HEK293T (cell line): ENCODE results near the gene SGSH.

ENCODE experiments used
- CTCF ChIA-PET: fragments of 350-600 bp; formaldehyde crosslinking; extraction: SDS; loops from one replicate; lab custom pipeline; 2021; ENCODE audit warnings: antibody characterized with exemption, inconsistent platforms; lab: Yijun Ruan, JAX
- POLR2A ChIA-PET: fragments of 350-600 bp; formaldehyde crosslinking; extraction: SDS; loops from one replicate; lab custom pipeline; 2020; ENCODE audit warnings: antibody characterized with exemption, inconsistent platforms; lab: Yijun Ruan, JAX
- DNase-seq: peaks from one replicate; pipeline ENCODE4 v3.0.0; 2012; ENCODE audit warnings: mixed read lengths; ENCODE audit errors: extremely low spot score
- ARNT ChIP-seq: fragments of 450-650 bp; IDR thresholded peaks from 2 replicates; pipeline ENCODE4 v1.6.1; 2017; ENCODE audit warnings: mild to moderate bottlenecking
- BHLHE40 ChIP-seq: fragments of 450-650 bp; IDR thresholded peaks from 2 replicates; pipeline ENCODE4 v1.6.1; 2016; ENCODE audit warnings: mild to moderate bottlenecking, moderate library complexity, borderline replicate concordance
- CTBP1 ChIP-seq: fragments of 450-650 bp; IDR thresholded peaks from 2 replicates; pipeline ENCODE4 v1.6.1; 2016; ENCODE audit warnings: borderline replicate concordance
- ELF4 ChIP-seq: fragments of 450-650 bp; IDR thresholded peaks from 2 replicates; pipeline ENCODE4 v1.6.1; 2017; ENCODE audit warnings: antibody characterized with exemption
- FOXA1 ChIP-seq: fragments of 450-650 bp; IDR thresholded peaks from 2 replicates; pipeline ENCODE4 v1.6.1; 2016; ENCODE audit warnings: mild to moderate bottlenecking
- FOXK2 ChIP-seq: fragments of 450-650 bp; IDR thresholded peaks from 2 replicates; pipeline ENCODE4 v1.6.1; 2016; ENCODE audit warnings: mild to moderate bottlenecking
- FOXM1 ChIP-seq: fragments of 450-650 bp; IDR thresholded peaks from 2 replicates; pipeline ENCODE4 v1.6.1; 2017; ENCODE audit warnings: mild to moderate bottlenecking, borderline replicate concordance
- HDGF ChIP-seq: fragments of 450-650 bp; IDR thresholded peaks from 2 replicates; pipeline ENCODE4 v1.6.1; 2017; ENCODE audit warnings: antibody characterized with exemption, borderline replicate concordance
- L3MBTL2 ChIP-seq: fragments of 450-650 bp; conservative IDR thresholded peaks from 2 replicates; pipeline ENCODE4 v1.6.1; 2016; ENCODE audit warnings: mild to moderate bottlenecking
- LEF1 ChIP-seq: fragments of 450-650 bp; IDR thresholded peaks from 2 replicates; pipeline ENCODE4 v1.6.1; 2017; ENCODE audit warnings: mild to moderate bottlenecking, borderline replicate concordance
- NFRKB ChIP-seq: fragments of 450-650 bp; IDR thresholded peaks from 2 replicates; pipeline ENCODE4 v1.6.1; 2016; ENCODE audit warnings: mild to moderate bottlenecking, moderate library complexity
- PKNOX1 ChIP-seq: fragments of 450-650 bp; IDR thresholded peaks from 2 replicates; pipeline ENCODE4 v1.6.1; 2016
- SP1 ChIP-seq: fragments of 450-650 bp; IDR thresholded peaks from 2 replicates; pipeline ENCODE4 v1.6.1; 2017
- SUZ12 ChIP-seq: fragments of 450-650 bp; IDR thresholded peaks from 2 replicates; pipeline ENCODE4 v1.6.1; 2016; ENCODE audit warnings: mild to moderate bottlenecking
- TARDBP ChIP-seq: fragments of 450-650 bp; IDR thresholded peaks from 2 replicates; pipeline ENCODE4 v1.6.1; 2016
- ZNF384 ChIP-seq: fragments of 450-650 bp; IDR thresholded peaks from 2 replicates; pipeline ENCODE4 v1.6.1; 2016

Gene SGSH

GRCh38 chr17:80171681-80172080 lies 48.5 kb downstream of the SGSH start:
- DNase-seq: no peak
- POLR2A ChIA-PET: interaction anchor here (0.9 kb wide), 1 partner anchor 12 kb away, joined by 4 read pairs; no protein-coding TSS in a partner anchor
- CTCF ChIA-PET: no interaction called here

GRCh38 chr17:80169784-80170500 lies 50.2 kb downstream of the SGSH start, which contains the start of gene CARD14:
CARD14 (plus strand) TSS chr17:80170030; CDS start chr17:80181439, 11,409 bp downstream.
- ChIA-PET CTCF (no interaction called here), POLR2A (no interaction called here)
- TF ChIP-seq FOXK2 (no peak), NFRKB (no peak), L3MBTL2 (no peak), ELF4 (no peak)
- no peak for DNase-seq

More at GRCh38 chr17:80171681-80172080, 48.5 kb downstream of the SGSH start:
- TF ChIP-seq NFRKB (no peak), ARNT (no peak), FOXK2 (no peak), BHLHE40 (no peak), TARDBP (no peak), ELF4 (no peak), L3MBTL2 (no peak), SP1 (no peak), FOXA1 (no peak), PKNOX1 (no peak), LEF1 (no peak), ZNF384 (no peak), FOXM1 (no peak), HDGF (no peak), SUZ12 (no peak), CTBP1 (no peak)

- DNase-seq: no peak
- POLR2A ChIA-PET: no interaction called here
- CTCF ChIA-PET: interaction anchor here (0.6 to 1.5 kb wide), 2 partner anchors 68 to 111 kb away, joined by 3 to 6 read pairs; partner anchors contain the start of gene GAA
Observed at GRCh38 chr17:80169107-80169506, 51.0 kb downstream of the SGSH start.

GRCh38 chr17:80168371-80168770 lies 51.8 kb downstream of the SGSH start:
- TF ChIP-seq BHLHE40: no peak
- TF ChIP-seq HDGF: no peak
- TF ChIP-seq ELF4: no peak
- no peak for TF ChIP-seq PKNOX1
- TF ChIP-seq CTBP1: no peak
- no peak for TF ChIP-seq SP1
- no peak for TF ChIP-seq FOXA1
- TF ChIP-seq L3MBTL2: no peak
- TF ChIP-seq NFRKB: no peak
- no peak for DNase-seq
- ChIA-PET CTCF (interaction anchor here (0.6 to 1.5 kb wide), 2 partner anchors 67 to 110 kb away, joined by 3 to 6 read pairs; partner anchors contain the start of gene GAA), POLR2A (no interaction called here)

More at GRCh38 chr17:80169107-80169506, 51.0 kb downstream of the SGSH start:
- no peak for TF ChIP-seq FOXM1
- no peak for TF ChIP-seq SUZ12
- no peak for TF ChIP-seq FOXK2
- TF ChIP-seq TARDBP: no peak
- no peak for TF ChIP-seq ARNT
- no peak for TF ChIP-seq L3MBTL2

- ChIA-PET CTCF (no interaction called here), POLR2A (interaction anchor here (0.5 to 0.9 kb wide), 2 partner anchors 65 to 388 kb away, joined by 3 to 5 read pairs; partner anchors contain the start of gene GAA)
- TF ChIP-seq SUZ12 (no peak), PKNOX1 (0 out of 2 replicates have a peak, but pooled peaks have one; percentile 16)
- no peak for DNase-seq
Observed at GRCh38 chr17:80166446-80166845, 53.7 kb downstream of the SGSH start.

GRCh38 chr17:80164185-80164584 lies 55.9 kb downstream of the SGSH start:
- POLR2A ChIA-PET: no interaction called here
- CTCF ChIA-PET: no interaction called here
- TF ChIP-seq NFRKB (no peak), SUZ12 (no peak), FOXM1 (no peak), CTBP1 (no peak), HDGF (no peak), FOXA1 (no peak), ZNF384 (no peak), LEF1 (no peak), TARDBP (no peak), SP1 (no peak), PKNOX1 (no peak), ELF4 (no peak), FOXK2 (no peak), L3MBTL2 (no peak), BHLHE40 (no peak)
- DNase-seq: no peak
